ENCODE data around the gene GTPBP3.

GRCh38 chr19:17332360-17332676, 5.0 kb upstream of the GTPBP3 start:
- TF ChIP-seq CTCF (conservative IDR thresholded peaks at IDR 0.05; ENCODE audit: low read depth, low read length) (no peak), EZH2 (IDR thresholded peaks at IDR 0.05; ENCODE audit: borderline replicate concordance, low read depth, low read length, poor library complexity, severe bottlenecking) (no peak)

All from A673 (cell line).